IPS DF 4.7 (cell line): Measurements from ENCODE around the gene PTPRCAP.
"Not testable (repeated sequence)": the region's sequence is repeated elsewhere in the genome, so short reads cannot be mapped to it uniquely, and the experiment has no call there.

Experiments used
- DNase-seq: peaks from one replicate; pipeline ENCODE4 v3.0.0-alpha.2; 2013; ENCODE audit warnings: low spot score; ENCODE audit errors: extremely low read depth

Gene PTPRCAP

DNA sequence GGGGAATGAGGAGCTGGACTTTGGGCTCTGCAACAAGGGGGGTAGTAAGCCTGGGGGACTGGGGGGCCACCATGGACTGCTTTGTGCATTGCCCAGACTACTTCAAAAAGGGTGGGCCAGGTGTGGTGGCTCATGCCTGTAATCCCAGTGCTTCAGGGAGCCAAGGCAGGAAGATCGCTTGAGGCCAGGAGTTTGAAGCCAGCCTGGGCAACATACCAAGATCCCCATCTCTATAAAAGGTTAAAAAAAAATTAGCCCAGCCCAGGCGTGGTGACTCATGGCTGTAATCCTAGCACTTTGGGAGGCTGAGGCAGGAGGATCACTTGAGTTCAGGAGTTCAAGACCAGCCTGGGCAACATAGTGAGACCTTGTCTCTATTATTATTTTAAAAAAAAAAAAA lies 28.0 kb upstream of the PTPRCAP start:
- DNase-seq: not testable (repeated sequence)

DNA sequence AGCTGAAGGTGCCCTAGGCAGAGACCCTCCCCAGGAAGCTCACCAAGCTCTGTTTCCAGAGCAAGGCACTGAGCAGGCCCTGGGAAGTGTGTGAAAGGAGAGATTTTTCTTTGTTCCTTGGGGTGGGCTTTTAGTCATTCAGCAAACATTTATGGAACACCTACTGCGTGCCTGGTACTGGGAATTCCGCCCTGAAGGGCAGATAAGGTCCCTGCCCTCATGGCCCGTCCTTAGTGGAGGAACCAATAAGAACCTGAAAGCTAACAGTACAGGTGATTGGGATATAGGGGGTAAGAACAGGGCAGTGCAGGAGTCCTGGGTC lies 27.7 kb upstream of the PTPRCAP start:
- no peak for DNase-seq

DNA sequence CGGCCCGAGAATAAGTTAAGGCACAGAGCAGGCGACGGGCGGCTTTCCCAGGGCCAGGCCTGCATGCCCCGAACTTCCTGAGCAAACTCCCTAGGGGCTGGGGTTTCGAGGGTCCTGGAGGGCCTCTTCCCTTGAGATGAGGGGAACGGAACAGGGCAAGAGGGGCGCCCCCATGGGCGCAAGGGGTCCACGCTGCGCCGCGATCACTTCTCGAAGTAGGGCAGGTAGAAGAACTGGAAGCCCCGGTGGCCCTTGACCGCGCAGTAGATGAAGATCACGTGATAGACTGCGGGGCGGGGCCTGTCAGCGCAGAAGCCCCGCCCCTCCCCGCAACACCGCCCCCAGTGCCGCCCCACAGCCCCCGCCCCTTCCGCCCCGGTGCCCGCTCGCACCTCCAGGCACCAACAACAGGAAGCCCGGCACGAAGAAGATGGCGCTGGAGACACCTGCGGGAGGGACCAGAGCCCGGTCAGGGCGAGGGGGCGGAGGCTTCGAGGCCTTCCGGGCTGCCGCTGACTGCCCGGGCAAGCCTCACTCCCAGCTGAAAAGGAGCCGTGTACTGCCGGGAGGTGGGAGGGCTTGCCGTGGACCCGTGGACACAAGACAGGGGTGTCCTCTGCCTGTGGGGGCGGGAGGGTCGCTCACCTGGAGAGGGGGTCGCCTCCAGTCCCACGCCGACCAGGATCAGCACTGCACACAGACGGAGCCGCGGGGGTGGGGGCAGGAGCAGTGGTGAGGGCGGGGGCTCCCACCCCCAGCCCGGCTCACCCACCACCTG lies 27.1 kb upstream of the PTPRCAP start:
- no peak for DNase-seq

DNA sequence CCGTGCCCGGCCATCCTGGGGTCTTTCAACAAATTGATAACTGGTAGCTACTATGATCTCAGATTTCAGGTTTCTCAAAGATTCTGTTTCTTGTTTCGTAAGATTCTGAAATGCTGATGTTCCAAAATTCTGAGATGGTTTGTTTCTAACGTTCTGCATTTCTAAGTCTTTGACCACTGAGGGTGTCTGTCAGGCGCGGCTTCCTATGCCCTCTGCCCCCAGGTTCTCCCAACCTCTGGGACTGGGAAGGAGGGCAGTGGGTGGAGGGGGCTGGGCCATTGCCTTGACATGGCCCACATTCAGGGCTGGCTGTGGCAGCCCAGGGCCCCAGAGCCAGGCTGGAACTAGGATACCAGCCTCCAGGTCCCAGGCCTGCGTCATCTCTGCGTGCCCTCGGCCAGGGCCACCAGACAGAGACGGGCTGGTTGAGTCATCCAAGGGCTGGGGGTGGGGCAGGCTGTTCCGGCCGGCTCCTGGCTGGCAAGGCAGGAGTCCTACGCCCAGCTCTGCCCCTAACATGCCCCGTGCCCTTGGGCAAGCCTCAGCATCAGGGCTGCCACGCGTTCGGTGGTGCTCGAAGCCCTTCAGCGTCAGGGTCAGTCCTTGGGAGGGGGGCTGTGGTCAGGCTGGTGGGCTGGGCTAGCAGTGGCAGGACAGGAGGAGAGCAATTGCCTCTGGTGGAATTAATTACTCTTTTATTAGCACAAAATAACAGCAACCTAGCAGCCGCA lies 26.4 kb upstream of the PTPRCAP start:
- no peak for DNase-seq

DNA sequence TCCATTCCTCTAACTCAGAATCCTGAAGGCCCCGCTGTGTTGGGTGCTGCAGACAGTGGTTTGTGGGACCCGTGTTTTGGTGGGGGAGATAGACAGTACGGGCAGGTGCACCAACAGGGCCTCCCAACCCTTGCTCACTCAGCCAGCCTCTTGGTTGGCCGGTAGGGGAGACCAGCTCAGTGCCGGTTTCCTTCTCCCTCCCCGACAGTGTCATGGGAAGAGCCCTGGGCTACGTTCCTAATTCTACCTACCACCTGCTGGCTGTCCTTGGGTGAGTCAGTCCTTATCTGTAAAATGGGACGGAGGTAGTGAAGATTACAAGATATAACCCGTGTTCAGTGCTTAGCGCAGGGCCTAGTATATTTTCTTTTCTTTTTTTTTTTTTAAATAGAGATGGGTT lies 25.7 kb upstream of the PTPRCAP start:
- no peak for DNase-seq

DNA sequence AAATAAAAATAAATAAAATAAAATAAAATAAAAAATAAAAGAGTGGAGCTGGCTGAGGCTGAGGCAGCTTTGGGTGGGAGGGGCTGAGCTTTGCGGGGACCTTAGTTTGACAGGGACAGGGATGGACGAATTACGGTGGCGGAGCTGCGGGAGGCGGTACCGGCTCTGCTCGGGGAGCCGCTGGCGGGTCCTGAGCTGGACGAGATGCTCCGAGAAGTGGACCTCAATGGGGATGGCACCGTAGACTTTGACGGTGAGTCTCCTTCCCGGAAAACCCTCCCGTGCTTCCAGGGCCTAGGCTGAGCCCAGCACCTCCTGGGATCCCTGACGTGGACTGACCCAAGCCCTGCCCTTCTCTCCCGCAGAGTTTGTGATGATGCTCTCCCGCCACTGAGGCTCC lies 20.8 kb upstream of the PTPRCAP start:
- no peak for DNase-seq

DNA sequence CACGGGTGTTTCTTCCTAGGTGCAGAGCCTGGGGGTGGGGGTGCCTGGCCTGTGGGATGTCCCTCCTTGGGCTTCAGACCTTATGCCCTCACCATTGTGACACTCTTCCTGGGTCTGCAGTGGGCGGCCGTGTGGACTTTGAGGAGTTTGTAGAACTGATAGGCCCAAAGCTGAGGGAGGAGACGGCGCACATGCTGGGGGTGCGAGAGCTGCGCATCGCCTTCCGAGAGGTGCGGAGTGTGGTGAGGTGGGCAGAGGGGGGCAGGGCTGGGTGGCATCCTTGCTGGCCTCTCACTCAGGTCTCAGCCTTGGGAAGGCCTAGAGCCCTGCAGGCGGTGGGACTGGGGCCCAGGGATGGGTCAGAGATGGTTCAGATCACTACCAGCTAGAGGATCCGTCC lies 20.0 kb upstream of the PTPRCAP start:
- no peak for DNase-seq

DNA sequence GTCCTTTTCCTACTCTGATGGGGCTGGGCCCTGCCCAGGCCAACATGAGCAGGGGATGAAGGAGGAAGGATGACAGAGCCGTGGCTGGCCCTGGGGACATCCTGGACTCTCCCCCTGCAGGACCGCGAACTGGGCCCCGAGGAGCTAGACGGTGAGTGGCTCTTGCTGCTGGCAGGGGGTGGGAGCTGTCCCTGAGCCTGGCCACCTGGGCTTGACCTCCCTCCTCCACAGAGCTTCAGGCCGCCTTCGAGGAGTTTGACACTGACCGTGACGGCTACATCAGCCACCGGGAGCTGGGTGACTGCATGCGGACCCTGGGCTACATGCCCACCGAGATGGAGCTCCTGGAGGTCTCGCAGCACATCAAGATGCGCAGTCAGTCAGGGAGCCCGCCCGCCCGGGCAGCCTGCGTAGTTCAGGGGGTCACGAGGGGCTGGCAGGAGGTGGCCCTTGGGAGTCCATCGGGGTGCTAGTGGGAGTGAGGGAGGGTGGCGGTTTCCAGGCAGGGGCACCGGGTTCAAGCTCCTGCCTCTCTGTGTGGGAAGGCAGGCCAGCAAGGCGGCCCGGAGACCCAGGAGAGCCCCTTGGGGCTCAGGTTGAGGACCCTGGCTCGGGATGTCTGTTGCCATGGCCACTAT lies 18.7 kb upstream of the PTPRCAP start:
- no peak for DNase-seq

DNA sequence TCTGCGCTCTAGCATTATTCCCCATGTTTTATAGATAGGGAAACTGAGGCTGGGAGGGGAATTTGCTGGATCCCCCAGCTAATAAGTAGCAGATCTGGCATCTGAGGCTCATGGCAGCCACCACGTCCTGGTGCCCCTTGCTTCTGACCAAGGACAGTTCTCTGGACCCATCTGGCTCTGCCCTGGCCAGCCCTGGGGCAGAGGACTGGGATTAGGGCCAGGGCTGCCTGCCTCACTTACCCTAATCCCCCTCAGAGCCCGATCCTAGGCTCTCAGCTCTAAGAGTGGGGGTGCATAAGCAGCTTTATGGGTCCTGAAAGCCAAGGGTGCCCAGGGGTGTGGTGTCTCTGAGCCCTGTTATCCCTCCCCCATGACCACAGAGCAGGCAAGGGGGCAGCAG lies 17.6 kb upstream of the PTPRCAP start, which contains the start of gene CABP4:
CABP4 (plus strand) TSS at position 301 of the 400 bp plus-strand sequence; CDS start at position 371, 70 bp downstream.
- no peak for DNase-seq

DNA sequence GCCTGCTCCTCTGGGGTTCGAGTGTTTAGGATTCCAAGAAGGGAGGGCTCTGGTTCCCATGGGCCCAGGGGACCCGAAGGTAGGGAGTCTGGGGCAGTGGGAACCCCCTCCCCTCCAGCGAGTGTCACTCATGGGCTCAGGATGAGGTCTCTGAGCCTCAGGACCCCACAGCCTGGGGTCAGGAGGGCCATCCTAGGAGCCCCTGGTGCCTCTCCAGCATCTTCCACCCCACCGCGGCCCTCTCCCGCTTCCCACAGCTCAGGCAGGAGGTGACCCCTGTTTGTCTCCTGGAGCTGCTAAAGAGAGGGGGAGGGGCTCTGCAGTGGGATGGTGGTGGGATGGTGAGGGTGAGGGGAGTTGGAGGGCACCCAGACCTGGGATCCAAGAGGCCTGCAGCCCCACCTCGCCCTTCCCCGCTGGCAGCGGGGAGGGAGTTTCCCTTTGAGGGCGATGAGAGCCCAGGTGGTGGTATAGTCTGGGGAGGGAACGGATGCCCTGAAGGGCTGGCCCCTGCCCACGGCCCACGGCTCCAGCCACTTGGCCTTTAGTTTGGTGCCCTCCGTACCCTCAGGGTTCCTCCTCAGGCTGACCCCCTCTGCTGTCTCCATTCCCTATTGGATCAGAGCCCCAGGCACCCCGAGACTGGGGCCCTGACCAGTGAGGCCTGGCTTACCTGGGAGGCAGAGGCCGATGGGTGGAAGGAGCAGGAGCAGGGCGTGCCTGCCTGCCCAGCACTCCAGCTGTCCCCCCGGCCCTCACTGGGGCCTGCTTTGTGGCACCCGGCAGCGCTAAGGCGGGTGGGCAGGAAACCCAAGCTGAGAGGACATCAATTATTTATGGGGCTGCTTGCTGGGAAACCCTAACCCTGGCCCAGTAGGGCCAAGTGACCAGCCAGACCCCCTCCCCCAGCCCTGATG lies 16.6 kb upstream of the PTPRCAP start:
- no peak for DNase-seq

DNA sequence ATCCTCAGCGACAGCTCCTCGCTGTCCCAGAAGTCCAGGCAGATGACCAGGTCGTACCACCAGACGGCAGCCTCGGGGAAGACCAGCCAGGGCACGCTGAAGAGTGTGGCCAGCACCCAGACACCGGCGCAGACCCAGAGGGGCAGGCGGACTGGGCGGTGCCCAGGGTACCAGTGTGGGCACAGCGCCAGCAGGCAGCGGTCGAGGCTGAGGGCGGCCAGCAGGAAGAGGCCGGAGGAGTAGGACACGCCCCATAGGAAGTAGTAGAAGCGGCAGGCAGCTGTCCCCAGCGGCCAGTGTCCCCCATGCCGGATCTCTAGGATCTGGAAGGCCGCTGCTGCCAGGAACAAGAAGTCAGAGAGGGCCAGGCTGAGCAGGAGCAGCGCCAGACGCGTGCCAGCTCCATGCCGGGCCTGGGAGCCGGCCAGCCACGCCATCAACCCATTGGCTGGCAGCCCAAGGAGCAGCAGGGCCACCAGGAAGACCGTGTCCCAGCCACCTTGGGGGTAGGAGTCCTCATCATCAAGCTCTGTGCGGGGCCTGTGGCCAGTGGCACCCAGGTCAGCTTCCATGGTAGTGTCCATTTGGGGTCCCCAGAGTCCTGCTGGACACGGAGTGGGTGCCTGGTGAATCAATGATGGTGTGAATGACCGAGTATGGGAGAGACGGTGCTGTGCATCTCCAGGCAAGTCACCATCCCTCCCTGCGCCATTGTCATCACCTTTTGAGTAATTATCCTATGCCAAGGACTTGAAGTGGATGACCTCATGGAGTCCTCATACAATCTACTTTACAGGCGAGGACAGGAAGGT lies 14.9 kb upstream of the PTPRCAP start, which contains the start of gene GPR152:
GPR152 (minus strand) TSS at position 589 of the 812 bp plus-strand sequence; CDS start at position 584, 5 bp downstream.
- DNase-seq: no peak

DNA sequence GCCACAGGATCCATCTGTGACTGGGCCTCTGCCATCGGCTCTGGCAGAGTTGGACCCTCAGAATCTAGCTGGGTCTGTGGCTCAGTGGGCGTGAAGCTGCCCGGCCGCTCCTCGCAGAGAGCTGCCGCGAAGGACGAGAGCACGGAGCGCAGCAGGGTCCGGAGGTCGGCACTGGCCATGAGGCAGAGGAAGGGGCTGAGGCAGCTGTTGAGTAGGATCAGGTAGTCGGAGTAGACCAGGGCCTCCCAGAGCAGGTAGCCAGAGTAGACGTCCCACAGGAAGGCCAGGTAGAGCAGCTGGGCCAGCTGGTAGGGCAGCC lies 14.1 kb upstream of the PTPRCAP start:
- no peak for DNase-seq

DNA sequence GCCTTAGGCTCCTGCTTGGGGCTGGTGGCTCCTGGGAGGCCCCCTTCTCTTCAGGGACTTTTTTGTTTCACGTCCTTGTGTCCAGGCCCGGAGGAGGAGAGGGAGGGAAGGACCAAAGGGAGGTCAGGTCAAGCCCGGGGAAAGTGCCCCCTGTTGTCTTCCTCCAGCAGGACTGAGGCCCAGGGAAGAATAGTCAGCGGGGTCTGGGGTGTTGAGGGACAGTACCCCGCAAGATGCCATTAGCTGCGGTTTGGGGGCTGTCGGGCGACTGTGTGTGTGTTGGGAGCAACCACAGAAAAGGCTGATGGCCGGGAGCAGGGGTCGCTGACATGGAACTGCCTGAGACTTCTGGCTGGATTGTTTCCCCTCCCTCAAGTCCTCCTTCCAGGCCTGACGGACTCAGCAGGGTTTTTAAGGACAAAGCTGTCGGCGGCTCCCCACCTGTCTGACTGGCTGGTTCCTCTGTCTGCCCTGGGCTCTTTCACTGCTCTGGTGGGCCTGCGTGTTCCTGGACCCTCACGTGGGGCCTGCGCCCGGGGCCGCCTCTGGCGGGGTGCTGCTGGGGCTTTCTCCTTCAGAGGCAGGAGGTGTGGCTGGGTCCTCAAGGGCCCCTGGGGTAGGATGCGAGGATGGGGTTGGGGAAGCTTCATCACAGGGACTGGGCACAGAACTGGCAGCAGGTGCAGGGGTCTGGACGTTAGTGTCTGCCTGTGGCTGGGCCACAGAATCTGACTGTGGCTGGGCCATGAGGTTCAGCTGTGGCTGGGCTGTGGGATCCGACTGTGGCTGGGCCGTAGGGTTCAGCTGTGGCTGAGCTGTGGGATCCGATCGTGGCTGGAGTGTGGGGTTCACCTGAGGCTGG lies 13.5 kb upstream of the PTPRCAP start:
- DNase-seq: no peak

DNA sequence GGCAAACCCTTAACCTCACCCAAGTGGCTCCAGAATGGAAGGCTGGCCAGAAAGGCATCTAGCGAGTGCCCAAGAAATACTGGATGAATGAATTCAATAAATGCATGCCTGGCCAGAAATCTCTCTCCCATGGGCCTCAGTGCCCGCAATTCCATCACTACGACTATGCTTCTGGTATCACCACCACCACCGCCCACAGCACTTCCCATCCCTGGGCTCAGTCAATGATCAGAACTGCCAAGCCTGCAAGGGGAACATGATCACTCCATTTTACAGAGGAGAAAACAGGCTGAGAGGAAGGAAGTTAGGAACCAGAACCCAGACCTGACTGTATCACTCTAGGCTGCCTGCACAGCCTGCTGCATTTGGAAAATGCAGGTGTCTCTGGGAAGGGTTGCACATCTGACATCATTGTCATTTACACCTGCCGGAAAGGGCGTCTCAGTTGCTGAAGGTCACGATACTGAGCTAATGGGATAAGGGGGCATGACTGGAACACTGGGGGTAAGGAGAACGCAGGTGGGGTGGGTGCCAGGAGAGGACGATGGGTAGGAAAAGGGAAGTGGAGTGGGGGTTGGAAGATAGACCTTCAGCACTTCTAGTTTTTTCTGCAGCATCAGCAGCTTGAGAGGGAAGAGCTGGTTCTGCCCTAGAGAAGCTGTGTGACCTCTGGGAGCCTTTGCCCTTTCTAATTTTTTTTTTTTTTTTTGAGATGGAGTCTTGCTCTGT lies 11.8 kb upstream of the PTPRCAP start:
- DNase-seq: no peak

DNA sequence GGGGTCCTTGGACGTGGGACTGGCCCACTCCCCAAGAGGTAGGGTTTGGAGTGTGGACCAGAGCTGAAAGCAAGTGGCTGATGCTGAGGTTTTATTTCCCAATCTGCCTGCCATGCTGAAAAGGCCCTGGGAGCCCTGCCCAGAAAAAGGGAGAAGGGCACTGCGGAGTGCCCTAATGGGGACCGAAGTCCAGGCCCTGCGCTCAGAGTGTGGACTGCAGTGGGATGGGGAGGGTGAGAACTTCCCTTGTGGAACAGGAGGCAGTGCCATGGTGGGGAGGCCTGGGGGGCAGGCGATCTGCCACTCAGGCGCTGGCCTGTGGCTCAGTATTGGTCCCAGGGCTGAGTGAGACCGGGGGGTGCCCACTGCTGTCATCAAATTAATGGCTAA lies 10.7 kb upstream of the PTPRCAP start:
- no peak for DNase-seq

DNA sequence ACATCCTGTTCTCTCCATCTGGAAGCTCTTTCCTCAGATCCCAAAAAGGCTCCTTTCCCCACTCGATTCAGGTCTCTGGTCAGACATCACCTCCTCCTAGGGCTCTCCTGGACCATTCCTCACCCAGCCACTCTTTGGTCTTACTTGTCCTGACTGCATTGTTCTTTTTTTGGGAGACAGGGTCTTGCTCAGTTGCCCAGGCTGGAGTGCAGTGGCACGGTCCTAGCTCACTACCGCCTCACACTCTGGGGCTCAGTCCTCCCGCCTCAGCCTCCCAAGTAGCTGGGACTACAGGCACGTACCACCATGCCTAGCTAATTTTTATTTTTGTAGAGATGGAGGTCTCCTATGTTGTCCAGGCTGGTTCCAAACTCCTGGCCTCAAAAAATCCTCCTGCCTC lies 8.0 kb upstream of the PTPRCAP start:
- no peak for DNase-seq

DNA sequence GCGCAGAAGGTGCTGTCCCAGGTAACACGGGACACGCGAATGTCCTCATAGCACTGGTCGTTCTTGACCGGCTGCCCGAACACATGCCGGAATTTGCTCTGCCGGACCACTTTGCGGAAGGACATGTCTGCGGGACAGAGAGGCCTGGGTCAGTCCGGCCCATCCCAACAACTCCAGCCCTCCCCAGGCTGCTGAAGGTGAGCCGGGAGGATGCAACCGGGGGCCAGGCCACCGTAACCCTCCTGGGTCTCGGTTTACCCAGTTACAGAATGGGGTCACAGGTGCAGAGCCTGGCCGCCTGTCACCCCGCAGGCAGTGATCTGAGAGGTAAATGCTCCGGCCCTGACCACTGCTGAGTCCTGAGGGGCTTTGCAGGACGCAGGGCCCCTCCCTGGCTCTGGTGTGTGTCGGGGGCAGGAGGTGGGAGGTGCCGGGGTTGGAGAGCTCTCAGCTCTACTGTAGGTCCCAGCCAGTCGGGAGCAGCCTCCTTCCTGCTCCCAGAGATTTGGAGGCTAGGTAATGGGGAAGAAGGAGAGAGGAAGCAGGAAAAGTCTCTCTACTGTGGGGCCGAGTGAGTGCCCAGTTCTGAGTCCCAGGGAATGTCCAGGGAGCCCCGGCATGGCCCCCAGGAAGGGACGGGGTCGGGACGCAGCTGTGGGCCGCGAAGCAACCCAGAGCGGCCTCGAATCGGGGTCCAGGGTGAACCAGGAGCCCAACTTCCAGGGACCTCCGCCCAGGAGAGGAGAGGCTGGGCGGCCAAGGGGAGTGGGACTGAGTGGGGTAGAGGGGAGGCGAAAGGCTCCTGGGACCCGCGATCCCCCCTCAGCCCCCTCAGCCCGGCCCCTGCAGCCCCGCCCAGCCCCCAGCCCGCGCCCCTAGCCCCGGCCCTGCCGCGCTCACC lies 5.3 kb upstream of the PTPRCAP start:
- no peak for DNase-seq

DNA sequence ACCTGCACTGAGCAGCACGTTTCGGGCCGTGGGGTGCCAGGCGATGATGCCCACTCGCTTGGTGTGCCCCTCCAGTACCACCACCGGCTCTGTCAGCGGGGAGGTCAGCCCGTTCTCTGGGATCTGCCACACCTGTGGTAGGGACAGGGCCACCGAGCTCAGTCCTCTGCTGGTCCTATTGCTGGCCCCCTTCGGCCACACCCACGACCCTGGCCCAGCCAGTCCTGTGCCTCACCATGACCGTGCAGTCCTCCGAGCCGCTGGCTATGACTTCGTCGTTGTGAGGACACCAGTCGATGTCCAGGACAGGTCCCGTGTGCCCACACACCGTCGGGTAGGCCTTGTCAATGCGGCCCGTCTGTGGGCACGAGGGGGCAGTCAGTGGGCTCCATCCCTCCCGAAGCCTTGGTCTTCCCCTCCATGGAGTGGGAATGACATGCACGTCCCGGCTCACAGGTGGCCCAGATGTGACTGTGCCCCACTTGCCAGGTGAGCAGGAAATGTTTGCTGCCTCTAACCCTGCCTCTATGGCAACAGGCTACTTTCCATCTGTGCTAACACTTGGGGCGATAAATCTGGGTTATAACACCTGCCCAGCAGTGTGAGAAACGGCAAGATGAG lies 4.4 kb upstream of the PTPRCAP start:
- DNase-seq: no peak
